HepG2 (cell line): Measurements from ENCODE around the gene CNTN5. TPM values are rescaled to one million over a fixed set of nuclear protein-coding genes. Genes with fewer than 3 reads are reported as not detected.

Source experiments
- ELF1 ChIP-seq: sonication (generic); formaldehyde crosslinking; IDR thresholded peaks from 2 replicates; pipeline ENCODE4 v1.4.0; 2020; ENCODE audit warnings: missing genetic modification reagents
- MIER2 ChIP-seq: IDR thresholded peaks from 2 replicates; pipeline ENCODE4 v1.6.1; 2016; ENCODE audit warnings: missing biosample characterization, missing genetic modification reagents
- MLX ChIP-seq: IDR thresholded peaks from 2 replicates; pipeline ENCODE4 v1.6.1; 2016
- MXD1 ChIP-seq: sonication (generic); formaldehyde crosslinking; IDR thresholded peaks from 2 replicates; pipeline ENCODE4 v1.4.0; 2020; ENCODE audit warnings: mild to moderate bottlenecking, missing genetic modification reagents
- NAIF1 ChIP-seq: sonication (generic); formaldehyde crosslinking; IDR thresholded peaks from 2 replicates; pipeline ENCODE4 v1.5.0; 2020; ENCODE audit warnings: mild to moderate bottlenecking, missing genetic modification reagents, borderline replicate concordance
- NBN ChIP-seq: fragments of 450-650 bp; conservative IDR thresholded peaks from 2 replicates; pipeline ENCODE4 v1.6.1; 2017
- NCOA2 ChIP-seq: sonication (generic); formaldehyde crosslinking; IDR thresholded peaks from 2 replicates; pipeline ENCODE4 v1.8.0; 2022; ENCODE audit warnings: inconsistent platforms
- PHB2 ChIP-seq: fragments of 450-650 bp; IDR thresholded peaks from 2 replicates; pipeline ENCODE4 v1.6.1; 2018; ENCODE audit not compliant: partially characterized antibody
- POGZ ChIP-seq: sonication (generic); formaldehyde crosslinking; IDR thresholded peaks from 2 replicates; pipeline ENCODE4 v1.4.0; 2020; ENCODE audit warnings: mild to moderate bottlenecking, missing genetic modification reagents
- RFX5 ChIP-seq: IDR thresholded peaks from 2 replicates; pipeline ENCODE4 v1.6.1; 2011; ENCODE audit warnings: low read depth, low read length, improper control_type of control experiment
- SMARCE1 ChIP-seq: fragments of 450-650 bp; IDR thresholded peaks from 2 replicates; pipeline ENCODE4 v1.6.1; 2017; ENCODE audit warnings: borderline replicate concordance
- SNAPC2 ChIP-seq: sonication (generic); formaldehyde crosslinking; IDR thresholded peaks from 2 replicates; pipeline ENCODE4 v1.8.1; 2022; ENCODE audit warnings: mild to moderate bottlenecking, missing genetic modification reagents
- SP140L ChIP-seq: sonication (generic); formaldehyde crosslinking; IDR thresholded peaks from 2 replicates; pipeline ENCODE4 v1.4.0; 2020; ENCODE audit warnings: missing genetic modification reagents, borderline replicate concordance
- TERF1 ChIP-seq: sonication (generic); formaldehyde crosslinking; IDR thresholded peaks from 2 replicates; pipeline ENCODE4 v1.8.0; 2022; ENCODE audit warnings: mild to moderate bottlenecking, missing genetic modification reagents, moderate library complexity
- TGIF2 ChIP-seq: IDR thresholded peaks from 2 replicates; pipeline ENCODE4 v1.6.1; 2016; ENCODE audit warnings: control low read depth, missing compliant biosample characterization
- ZBTB8A ChIP-seq: sonication (generic); formaldehyde crosslinking; IDR thresholded peaks from 2 replicates; pipeline ENCODE4 v1.4.0; 2020; ENCODE audit warnings: mild to moderate bottlenecking, low read depth, missing genetic modification reagents, borderline replicate concordance
- ZFAT ChIP-seq: sonication (generic); formaldehyde crosslinking; conservative IDR thresholded peaks from 2 replicates; pipeline ENCODE4 v1.8.1; 2023; ENCODE audit warnings: missing genetic modification reagents, inconsistent platforms
- ZMYM3 ChIP-seq: sonication (generic); formaldehyde crosslinking; IDR thresholded peaks from 2 replicates; pipeline ENCODE4 v1.5.1; 2020; ENCODE audit warnings: mild to moderate bottlenecking, missing genetic modification reagents
- ZNF207 ChIP-seq: fragments of 450-650 bp; IDR thresholded peaks from 2 replicates; pipeline ENCODE4 v1.6.1; 2016; ENCODE audit warnings: antibody characterized with exemption, borderline replicate concordance
- ZNF337 ChIP-seq: sonication (generic); formaldehyde crosslinking; IDR thresholded peaks from 2 replicates; pipeline ENCODE4 v1.5.1; 2020; ENCODE audit warnings: missing genetic modification reagents, low read depth, mild to moderate bottlenecking, borderline replicate concordance
- ZNF382 ChIP-seq: sonication (generic); formaldehyde crosslinking; IDR thresholded peaks from 2 replicates; pipeline ENCODE4 v1.5.0; 2020; ENCODE audit warnings: missing genetic modification reagents, mild to moderate bottlenecking, borderline replicate concordance
- ZNF430 ChIP-seq: sonication (generic); formaldehyde crosslinking; IDR thresholded peaks from 2 replicates; pipeline ENCODE4 v1.9.0; 2021; ENCODE audit warnings: mild to moderate bottlenecking, missing genetic modification reagents
- ZNF710 ChIP-seq: sonication (generic); formaldehyde crosslinking; IDR thresholded peaks from 2 replicates; pipeline ENCODE4 v1.5.0; 2020; ENCODE audit warnings: mild to moderate bottlenecking, missing genetic modification reagents, borderline replicate concordance
- ZNF775 ChIP-seq: sonication (generic); formaldehyde crosslinking; IDR thresholded peaks from 2 replicates; pipeline ENCODE4 v1.4.0; 2020; ENCODE audit warnings: missing genetic modification reagents, mild to moderate bottlenecking, moderate library complexity, borderline replicate concordance
- ZNF776 ChIP-seq: sonication (generic); formaldehyde crosslinking; IDR thresholded peaks from 2 replicates; pipeline ENCODE4 v1.4.0; 2020; ENCODE audit warnings: mild to moderate bottlenecking, missing genetic modification reagents
- ZNF784 ChIP-seq: sonication (generic); formaldehyde crosslinking; IDR thresholded peaks from 2 replicates; pipeline ENCODE4 v1.5.1; 2020; ENCODE audit warnings: missing genetic modification reagents, mild to moderate bottlenecking, borderline replicate concordance
- polyA plus RNA-seq, 8 experiments: library from polyadenylated mRNA; depleted of rRNA in 3 of 8; stranded (reverse) in 7 of 8; unstranded in 1 of 8; fragments of >200 nt; fragmentation: Illumina TruSeq in 4 of 8; extraction: Trizol in 4 of 8; gene quantifications; 2 replicates each; pipeline versions ENCODE4 v1.2.1 to v1.2.3, GENCODE V29; 2011 to 2016; ENCODE audit warnings: low read depth in 4 of 8, missing spikeins in 1 of 8, mixed read lengths in 1 of 8; ENCODE audit not compliant: insufficient read depth in 1 of 8
- total RNA-seq, 5 experiments: library from RNA; depleted of rRNA; stranded (reverse); fragments of >200 nt; fragmentation: Illumina TruSeq; extraction: Trizol; gene quantifications; 2 replicates each; pipeline ENCODE4 v1.2.3, GENCODE V29; 2016; ENCODE audit warnings: low read depth in 1 of 5

Gene CNTN5
- total and polyA plus RNA-seq, 2 of the 13 experiments (the other 11 are each of a cell fraction or from before 2014, with no cell fraction given): not detected

- TF ChIP-seq ZBTB8A (CRISPR knock-in tag) (no peak), ZNF207 (no peak), SP140L (CRISPR knock-in tag) (no peak), MIER2 (CRISPR knock-in tag) (no peak), ZNF430 (CRISPR knock-in tag) (no peak), ZFAT (CRISPR knock-in tag) (no peak), RFX5 (no peak), ZNF775 (CRISPR knock-in tag) (no peak), NAIF1 (no peak), POGZ (peak; percentile 46; the same call in 1 of the 2 replicates), TGIF2 (CRISPR knock-in tag) (no peak), ZNF784 (CRISPR knock-in tag) (no peak), TERF1 (CRISPR knock-in tag) (no peak), ELF1 (CRISPR knock-in tag) (peak; percentile 56; the same call in 1 of the 2 replicates), ZNF382 (CRISPR knock-in tag) (no peak), SNAPC2 (CRISPR knock-in tag) (no peak), SMARCE1 (no peak), NCOA2 (CRISPR knock-in tag) (0 out of 2 replicates have a peak, but pooled peaks have one; percentile 13), PHB2 (no peak), MXD1 (CRISPR knock-in tag) (no peak), NBN (no peak), ZNF776 (CRISPR knock-in tag) (no peak), ZNF337 (CRISPR knock-in tag) (no peak), ZMYM3 (CRISPR knock-in tag) (no peak), ZNF710 (no peak), MLX (peak; percentile 36; the same call in 1 of the 2 replicates)
These were observed 236.4 kb downstream of the CNTN5 start (continued) for GRCh38 chr11:99257131-99257530.
